Activated CD4-positive, alpha-beta T cell treated with anti-CD3 and anti-CD28 coated beads, Interleukin-2, amount 10 ng/mL, durations not matched to agents 24 days and 14 days (primary cell): ENCODE results near the gene CNDP1. TPM values are rescaled to one million over a fixed set of nuclear protein-coding genes. Genes with fewer than 3 reads are reported as not detected.
"Not testable (repeated sequence)": the region's sequence is repeated elsewhere in the genome, so short reads cannot be mapped to it uniquely, and the experiment has no call there.

Experiments used
- DNase-seq: peaks from one replicate; pipeline ENCODE4 v3.0.0; 2022
- H3K27ac Mint-ChIP-seq: one replicate; pipeline ENCODE4 v1.8.0; 2022; ENCODE audit warnings: mild to moderate bottlenecking, mixed read lengths
- H3K27me3 Mint-ChIP-seq: one replicate; pipeline ENCODE4 v1.8.0; 2022; ENCODE audit warnings: mixed read lengths
- H3K36me3 Mint-ChIP-seq: one replicate; pipeline ENCODE4 v1.8.0; 2022; ENCODE audit warnings: low read depth, mild to moderate bottlenecking, mixed read lengths
- H3K4me1 Mint-ChIP-seq: one replicate; pipeline ENCODE4 v1.8.0; 2021; ENCODE audit warnings: mixed read lengths
- H3K4me3 Mint-ChIP-seq: one replicate; pipeline ENCODE4 v1.8.0; 2022; ENCODE audit warnings: mild to moderate bottlenecking, moderate library complexity, mixed read lengths
- H3K9me3 Mint-ChIP-seq: one replicate; pipeline ENCODE4 v1.8.0; 2021; ENCODE audit warnings: mixed read lengths
- intact Hi-C: fragments of 100-400 bp; cut with micrococcal nuclease; formaldehyde crosslinking; loops from one replicate; pipeline ENCODE4 v1.15.1; 2023
- total RNA-seq: library from RNA; stranded (reverse); gene quantifications from 2 replicates; pipeline ENCODE4 v1.2.3, GENCODE V29; 2022

CNDP1 gene
- total RNA-seq, 1 donor from 2014 or later = not detected

DNA sequence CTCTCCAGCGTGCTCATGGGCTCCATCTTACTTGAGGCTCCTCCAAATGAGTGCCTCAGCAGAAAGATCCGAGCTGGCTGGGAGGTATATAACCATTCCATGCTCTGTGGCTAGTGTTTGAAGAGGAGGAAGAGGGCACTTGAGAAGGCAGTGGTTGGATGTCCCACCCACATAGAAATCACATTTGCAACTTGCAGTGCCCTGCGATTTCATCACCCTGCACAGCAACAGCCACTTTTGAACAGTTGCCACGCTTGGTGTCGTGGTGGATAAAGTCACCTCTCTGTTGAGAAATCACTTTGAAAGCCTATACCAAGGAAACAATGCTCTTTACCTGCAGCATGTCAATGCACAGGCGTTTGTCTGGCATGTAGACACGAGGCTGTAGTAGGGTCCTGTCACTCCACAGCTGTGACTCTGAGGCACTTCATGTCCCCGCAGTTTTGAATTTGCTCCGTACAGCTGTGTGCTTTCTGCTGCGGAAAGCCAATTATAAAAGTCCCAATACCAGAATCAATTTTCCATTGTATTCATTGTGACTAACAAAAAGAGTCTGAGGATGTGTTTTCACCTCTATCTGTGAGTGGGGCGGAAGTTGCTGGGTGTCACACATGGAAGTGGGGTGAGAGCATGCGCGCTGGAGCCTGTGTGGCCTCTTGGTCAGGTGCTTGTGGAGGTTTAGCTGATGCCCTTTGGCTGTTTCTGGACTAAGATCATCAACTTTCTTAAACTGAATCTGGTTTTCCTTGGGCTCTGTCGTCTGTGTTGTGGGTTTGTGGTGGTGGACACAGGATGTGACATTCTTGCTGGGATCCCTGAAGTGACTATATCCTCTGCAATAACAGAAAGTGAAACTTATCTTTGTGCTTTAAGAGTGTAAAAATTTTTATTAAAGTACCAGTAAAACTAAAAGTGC, 35.3 kb upstream of the CNDP1 start:
- Mint-ChIP-seq H3K27ac (peak overlapping the region; percentile 100), H3K9me3 (no peaks in the 10 kb centered on the region), H3K4me3 (peak overlapping the region; percentile 90), H3K27me3 (peaks cover 5% of the 10 kb centered on the region), H3K4me1 (peaks cover 51% of the 10 kb centered on the region), H3K36me3 (peaks cover 46% of the 10 kb centered on the region)
- intact Hi-C loops = loop anchor here (1.0 to 5.0 kb wide), 6 partner anchors 98 to 711 kb away; partner anchors contain the start of genes TIMM21, TSHZ1 and ZNF407
- peak; percentile 94 for DNase-seq

DNA sequence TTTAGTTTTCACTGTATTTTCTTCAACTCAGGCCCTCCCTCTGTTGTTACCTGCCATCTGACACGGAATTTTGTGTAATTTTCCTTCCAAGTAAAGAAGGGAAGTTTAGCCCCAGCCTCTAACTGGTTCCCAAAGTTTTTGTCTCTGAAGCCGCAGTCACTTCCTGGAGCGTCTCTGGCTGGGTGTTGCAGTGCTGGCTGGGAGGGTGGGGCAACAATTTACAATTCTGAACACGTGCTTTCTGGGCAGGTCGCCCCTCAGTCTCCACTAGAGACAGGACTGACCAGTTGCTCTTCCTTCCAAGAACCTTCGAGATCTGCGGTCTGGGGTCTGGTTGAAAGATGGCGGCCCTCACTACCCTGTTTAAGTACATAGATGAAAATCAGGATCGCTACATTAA, 34.7 kb upstream of the CNDP1 start:
- intact Hi-C loops = loop anchor here (1.0 to 5.0 kb wide), 6 partner anchors 98 to 711 kb away; partner anchors contain the start of genes TIMM21, TSHZ1 and ZNF407
- H3K4me1 Mint-ChIP-seq = peaks cover 51% of the 10 kb centered on the region
- H3K36me3 Mint-ChIP-seq = peaks cover 50% of the 10 kb centered on the region
- no peaks in the 10 kb centered on the region for H3K9me3 Mint-ChIP-seq
- H3K27ac Mint-ChIP-seq = peak overlapping the region; percentile 100
- H3K27me3 Mint-ChIP-seq = peaks cover 3% of the 10 kb centered on the region
- peak overlapping the region; percentile 90 for H3K4me3 Mint-ChIP-seq
- DNase-seq = peak; percentile 89

DNA sequence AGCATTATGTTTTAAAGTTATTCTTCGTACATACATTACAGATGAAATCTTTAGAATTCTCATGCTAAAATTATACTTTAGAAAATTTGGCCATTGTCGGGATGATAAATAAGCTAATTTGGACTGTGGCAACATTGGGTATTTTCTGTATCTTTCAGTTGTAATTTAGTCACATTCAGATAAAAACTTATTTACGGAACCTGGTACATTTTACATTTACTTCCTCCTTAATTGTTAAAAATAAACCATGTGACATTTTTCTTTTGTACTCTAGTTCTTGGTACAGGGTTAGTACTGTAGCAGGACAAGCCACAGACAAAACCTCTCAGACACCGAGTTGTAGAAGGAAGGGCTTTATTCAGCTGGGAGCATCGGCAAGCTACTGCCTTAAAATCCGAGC, 33.9 kb upstream of the CNDP1 start:
- Mint-ChIP-seq H3K9me3 (no peaks in the 10 kb centered on the region), H3K4me3 (peak overlapping the region; percentile 90), H3K36me3 (peaks cover 52% of the 10 kb centered on the region), H3K4me1 (peaks cover 51% of the 10 kb centered on the region), H3K27me3 (peaks cover 3% of the 10 kb centered on the region), H3K27ac (peak overlapping the region; percentile 81)
- no peak for DNase-seq
- intact Hi-C loops = no loop called here

DNA sequence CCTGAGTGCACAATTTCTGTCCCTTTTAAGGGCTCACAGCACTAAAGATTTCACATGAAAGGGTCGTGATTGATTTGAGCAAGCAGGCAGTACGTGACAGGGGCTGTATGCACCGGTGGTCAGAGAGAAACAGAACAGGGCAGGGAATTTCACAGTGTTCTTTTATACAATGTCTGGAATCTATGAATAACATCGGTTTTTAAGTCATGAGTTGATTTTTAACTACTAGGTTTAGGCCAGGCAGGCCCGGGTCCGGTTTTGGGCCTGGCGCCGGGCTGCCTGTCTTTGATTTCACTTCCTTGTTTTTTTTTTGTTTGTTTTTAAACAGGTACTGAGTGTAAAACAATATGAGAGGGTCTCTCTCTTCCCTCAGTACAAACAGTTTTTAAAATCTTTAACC, 33.5 kb upstream of the CNDP1 start:
- peak overlapping the region; percentile 81 for H3K27ac Mint-ChIP-seq
- intact Hi-C loops, H3K27me3 Mint-ChIP-seq, H3K9me3 Mint-ChIP-seq, DNase-seq: not testable (repeated sequence)
- H3K4me1 Mint-ChIP-seq = peaks cover 49% of the 10 kb centered on the region
- peaks cover 55% of the 10 kb centered on the region for H3K36me3 Mint-ChIP-seq
- peak overlapping the region; percentile 90 for H3K4me3 Mint-ChIP-seq

DNA sequence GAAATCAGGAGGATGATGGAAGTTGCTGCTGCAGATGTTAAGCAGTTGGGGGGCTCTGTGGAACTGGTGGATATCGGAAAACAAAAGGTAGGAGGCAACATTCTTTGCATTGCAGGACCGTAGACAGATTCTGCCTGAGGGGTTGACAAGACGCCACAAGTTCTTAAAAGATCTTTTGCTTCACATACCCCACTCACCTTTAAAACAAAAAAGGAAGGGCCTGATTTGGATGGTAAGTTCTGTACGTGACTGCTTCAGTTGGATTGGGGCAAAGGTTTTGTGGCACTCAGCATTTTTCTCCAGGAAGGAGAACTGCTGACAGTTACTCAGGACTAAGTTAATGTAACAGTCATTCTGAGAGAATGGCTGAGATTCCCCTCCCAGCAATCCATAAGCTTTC, 32.9 kb upstream of the CNDP1 start:
- Mint-ChIP-seq H3K4me1 (peaks cover 46% of the 10 kb centered on the region), H3K27ac (peak overlapping the region; percentile 21), H3K9me3 (no peaks in the 10 kb centered on the region), H3K27me3 (no peaks in the 10 kb centered on the region), H3K4me3 (peak overlapping the region; percentile 90), H3K36me3 (peaks cover 57% of the 10 kb centered on the region)
- intact Hi-C loops = no loop called here
- no peak for DNase-seq

DNA sequence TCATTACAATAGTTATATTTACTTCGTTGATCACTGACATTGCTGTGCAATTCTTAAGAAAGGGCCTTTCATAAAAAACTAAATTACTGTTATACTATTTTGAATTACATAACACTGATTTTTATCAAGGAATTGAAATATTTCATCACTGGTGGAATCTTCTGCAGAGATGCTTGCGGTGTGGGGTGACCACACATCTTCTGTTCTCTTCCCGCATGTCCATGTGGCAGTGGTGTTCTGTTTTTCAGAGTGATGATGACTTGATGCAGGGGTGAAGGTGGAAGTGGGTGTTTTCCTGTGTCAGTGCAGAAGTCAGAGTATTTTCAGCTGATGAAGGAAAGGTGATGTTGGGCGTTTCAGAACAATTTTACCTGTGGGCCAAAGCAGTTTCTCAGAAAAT, 31.2 kb upstream of the CNDP1 start:
- Mint-ChIP-seq H3K27ac (no peak overlapping the region), H3K27me3 (no peaks in the 10 kb centered on the region), H3K4me3 (no peak overlapping the region), H3K9me3 (no peaks in the 10 kb centered on the region), H3K36me3 (peaks cover 63% of the 10 kb centered on the region), H3K4me1 (peaks cover 41% of the 10 kb centered on the region)
- intact Hi-C loops = no loop called here
- DNase-seq = no peak

DNA sequence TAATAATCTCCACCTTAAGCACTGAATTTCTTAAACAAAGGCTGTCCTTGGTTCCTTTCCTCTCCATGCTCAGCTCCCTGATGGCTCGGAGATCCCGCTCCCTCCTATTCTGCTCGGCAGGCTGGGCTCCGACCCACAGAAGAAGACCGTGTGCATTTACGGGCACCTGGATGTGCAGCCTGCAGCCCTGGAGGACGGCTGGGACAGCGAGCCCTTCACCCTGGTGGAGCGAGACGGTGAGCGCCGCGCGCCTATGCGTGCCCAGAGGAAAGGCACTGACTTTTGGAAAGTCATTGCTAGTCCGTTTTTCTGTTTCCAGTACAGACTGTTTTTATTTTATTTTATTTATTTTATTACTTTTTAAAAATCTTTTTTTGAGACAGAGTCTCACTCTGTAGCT, 28.5 kb upstream of the CNDP1 start:
- no peak overlapping the region for H3K27ac Mint-ChIP-seq
- H3K9me3 Mint-ChIP-seq = no peaks in the 10 kb centered on the region
- H3K36me3 Mint-ChIP-seq = peaks cover 68% of the 10 kb centered on the region
- peaks cover 22% of the 10 kb centered on the region for H3K4me1 Mint-ChIP-seq
- DNase-seq = no peak
- intact Hi-C loops = no loop called here
- H3K27me3 Mint-ChIP-seq = no peaks in the 10 kb centered on the region
- no peak overlapping the region for H3K4me3 Mint-ChIP-seq

DNA sequence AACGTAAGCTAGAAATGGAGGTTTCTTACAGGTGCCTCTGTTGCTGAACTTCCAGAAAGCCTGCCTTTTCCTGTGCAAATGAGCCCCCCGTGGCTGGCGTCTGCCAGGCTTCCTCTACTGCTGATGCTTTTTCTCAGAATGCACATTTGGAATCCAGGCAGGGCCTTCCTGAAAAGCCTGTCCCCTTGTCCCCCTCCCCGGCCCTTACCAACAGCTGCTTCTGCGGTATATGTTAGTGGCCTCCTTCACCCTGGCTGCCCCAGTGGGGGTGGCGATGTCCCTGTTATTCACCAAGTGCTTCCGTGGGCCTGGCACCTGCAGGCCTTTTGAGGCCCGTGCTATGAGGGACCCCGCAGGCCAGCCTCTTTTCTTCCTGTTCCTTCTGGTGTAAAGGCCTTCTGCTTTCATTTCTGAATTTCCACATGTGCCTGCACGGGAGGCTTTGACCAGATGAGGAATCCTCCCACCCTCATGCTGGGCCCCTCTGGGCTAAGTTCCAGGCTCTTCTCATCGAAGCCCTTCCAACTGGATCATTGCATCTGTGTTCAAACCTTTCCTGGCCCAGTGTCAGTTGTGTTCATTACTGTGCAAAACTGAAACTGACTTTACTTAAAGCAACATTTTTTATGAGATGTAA, 27.7 kb upstream of the CNDP1 start:
- no peak overlapping the region for H3K4me3 Mint-ChIP-seq
- DNase-seq = no peak
- intact Hi-C loops = no loop called here
- H3K27ac Mint-ChIP-seq = no peak overlapping the region
- no peaks in the 10 kb centered on the region for H3K27me3 Mint-ChIP-seq
- peaks cover 16% of the 10 kb centered on the region for H3K4me1 Mint-ChIP-seq
- H3K36me3 Mint-ChIP-seq = peaks cover 68% of the 10 kb centered on the region
- no peaks in the 10 kb centered on the region for H3K9me3 Mint-ChIP-seq

DNA sequence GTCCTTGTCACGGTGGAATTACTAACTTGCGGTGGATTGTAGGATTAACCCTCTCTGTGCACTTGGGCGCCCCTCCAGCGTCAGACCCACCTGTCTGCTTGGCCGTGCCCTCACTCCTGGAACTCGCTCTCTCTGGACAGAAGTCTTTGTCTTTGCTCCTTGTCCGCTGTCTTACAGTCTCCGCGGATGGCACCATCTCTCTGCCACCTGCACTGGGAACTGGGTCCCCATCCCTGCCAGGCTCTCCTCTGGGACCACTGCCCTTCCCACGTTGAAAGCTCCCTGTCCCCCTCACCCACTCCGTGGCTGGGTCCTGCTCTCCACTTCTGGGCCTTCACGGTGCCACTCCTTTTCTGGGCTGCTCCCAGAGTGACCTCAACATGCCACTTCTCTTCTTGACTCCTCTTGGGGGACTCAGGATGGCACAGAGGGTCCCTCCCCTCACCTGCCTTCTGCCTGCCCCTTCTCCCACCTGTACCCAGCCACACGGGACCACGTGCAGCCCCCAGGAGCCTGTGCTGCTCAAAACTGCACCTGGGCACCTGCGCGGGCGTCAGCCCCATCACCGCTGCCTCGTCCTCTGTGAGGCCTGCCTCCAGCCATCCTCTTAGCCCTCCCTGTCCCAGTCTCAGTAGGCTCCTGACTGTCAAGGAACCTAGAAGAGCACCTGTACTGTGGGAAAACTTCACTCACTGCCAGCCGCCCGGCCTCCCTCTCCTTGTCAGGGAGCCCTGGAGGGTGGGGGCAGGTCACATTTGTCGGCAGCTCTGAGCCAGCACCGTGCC, 27.0 kb upstream of the CNDP1 start:
- Mint-ChIP-seq H3K36me3 (peaks cover 68% of the 10 kb centered on the region), H3K9me3 (no peaks in the 10 kb centered on the region), H3K27me3 (no peaks in the 10 kb centered on the region), H3K4me1 (peaks cover 14% of the 10 kb centered on the region), H3K4me3 (no peak overlapping the region), H3K27ac (peak overlapping the region; percentile 37)
- intact Hi-C loops = no loop called here
- DNase-seq = no peak

DNA sequence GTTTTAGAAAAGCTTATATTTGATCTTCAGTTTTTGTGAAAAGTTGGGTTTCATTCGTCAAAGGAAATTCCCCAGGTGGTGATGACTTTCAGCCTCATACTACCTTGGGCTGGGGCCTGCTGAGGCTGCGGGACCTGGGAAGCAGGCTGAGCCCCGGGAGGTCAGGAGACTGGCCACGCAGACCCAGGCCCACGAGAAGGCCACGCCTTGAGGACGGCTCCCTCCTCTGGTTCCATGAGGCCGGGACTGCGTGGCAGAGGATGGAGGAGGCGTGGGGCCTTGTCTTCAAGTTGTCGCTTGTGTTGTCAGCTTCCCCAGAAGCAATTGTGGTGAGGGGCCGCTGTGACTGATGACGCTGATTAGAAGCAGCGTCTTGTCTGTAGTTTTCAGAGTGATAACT, 26.4 kb upstream of the CNDP1 start:
- Mint-ChIP-seq H3K27ac (no peak overlapping the region), H3K36me3 (peaks cover 69% of the 10 kb centered on the region), H3K9me3 (no peaks in the 10 kb centered on the region), H3K27me3 (no peaks in the 10 kb centered on the region), H3K4me1 (peaks cover 14% of the 10 kb centered on the region), H3K4me3 (no peak overlapping the region)
- no peak for DNase-seq
- intact Hi-C loops = no loop called here

DNA sequence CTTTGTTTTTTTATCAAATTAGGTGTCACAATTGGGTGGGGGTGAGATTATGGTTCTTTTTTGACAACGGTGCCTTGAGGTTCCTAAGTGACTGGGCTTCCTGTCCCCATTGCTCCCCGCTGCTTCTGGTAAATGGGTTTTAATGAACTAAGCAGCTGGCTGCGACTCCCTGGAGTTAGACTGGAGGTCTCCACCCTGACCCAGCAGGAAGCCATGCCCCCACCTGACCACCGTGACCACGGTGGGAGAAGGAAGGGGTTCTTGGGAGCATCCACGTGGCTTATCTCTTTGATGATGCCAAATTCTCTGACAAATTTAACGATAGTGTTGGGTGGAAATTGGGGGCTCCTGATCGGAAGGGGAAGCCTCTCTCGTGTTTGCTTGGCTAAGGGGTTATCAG, 25.9 kb upstream of the CNDP1 start:
- H3K4me1 Mint-ChIP-seq = peaks cover 10% of the 10 kb centered on the region
- no peak overlapping the region for H3K4me3 Mint-ChIP-seq
- peaks cover 66% of the 10 kb centered on the region for H3K36me3 Mint-ChIP-seq
- intact Hi-C loops = no loop called here
- no peak overlapping the region for H3K27ac Mint-ChIP-seq
- no peaks in the 10 kb centered on the region for H3K27me3 Mint-ChIP-seq
- H3K9me3 Mint-ChIP-seq = no peaks in the 10 kb centered on the region
- DNase-seq = no peak

DNA sequence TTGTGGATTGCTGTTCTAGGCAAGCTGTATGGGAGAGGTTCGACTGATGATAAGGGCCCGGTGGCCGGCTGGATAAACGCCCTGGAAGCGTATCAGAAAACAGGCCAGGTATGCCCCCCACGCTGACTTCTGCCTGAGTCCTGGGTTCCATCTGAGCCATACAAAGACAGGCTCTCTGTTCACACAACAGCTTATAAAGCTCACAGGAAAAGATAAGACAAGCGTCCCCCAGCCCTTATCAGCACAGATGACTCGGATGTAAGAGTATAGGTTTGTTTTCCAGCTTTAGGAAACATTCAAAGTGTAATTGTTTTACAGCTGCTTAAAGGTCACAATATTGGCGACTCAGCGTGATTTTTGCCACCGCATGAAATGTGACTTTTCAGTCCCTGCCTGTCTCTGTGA, 25.5 kb upstream of the CNDP1 start:
- Mint-ChIP-seq H3K4me1 (peaks cover 10% of the 10 kb centered on the region), H3K27ac (no peak overlapping the region), H3K36me3 (peaks cover 66% of the 10 kb centered on the region), H3K9me3 (no peaks in the 10 kb centered on the region), H3K4me3 (no peak overlapping the region), H3K27me3 (no peaks in the 10 kb centered on the region)
- no peak for DNase-seq
- intact Hi-C loops = no loop called here

DNA sequence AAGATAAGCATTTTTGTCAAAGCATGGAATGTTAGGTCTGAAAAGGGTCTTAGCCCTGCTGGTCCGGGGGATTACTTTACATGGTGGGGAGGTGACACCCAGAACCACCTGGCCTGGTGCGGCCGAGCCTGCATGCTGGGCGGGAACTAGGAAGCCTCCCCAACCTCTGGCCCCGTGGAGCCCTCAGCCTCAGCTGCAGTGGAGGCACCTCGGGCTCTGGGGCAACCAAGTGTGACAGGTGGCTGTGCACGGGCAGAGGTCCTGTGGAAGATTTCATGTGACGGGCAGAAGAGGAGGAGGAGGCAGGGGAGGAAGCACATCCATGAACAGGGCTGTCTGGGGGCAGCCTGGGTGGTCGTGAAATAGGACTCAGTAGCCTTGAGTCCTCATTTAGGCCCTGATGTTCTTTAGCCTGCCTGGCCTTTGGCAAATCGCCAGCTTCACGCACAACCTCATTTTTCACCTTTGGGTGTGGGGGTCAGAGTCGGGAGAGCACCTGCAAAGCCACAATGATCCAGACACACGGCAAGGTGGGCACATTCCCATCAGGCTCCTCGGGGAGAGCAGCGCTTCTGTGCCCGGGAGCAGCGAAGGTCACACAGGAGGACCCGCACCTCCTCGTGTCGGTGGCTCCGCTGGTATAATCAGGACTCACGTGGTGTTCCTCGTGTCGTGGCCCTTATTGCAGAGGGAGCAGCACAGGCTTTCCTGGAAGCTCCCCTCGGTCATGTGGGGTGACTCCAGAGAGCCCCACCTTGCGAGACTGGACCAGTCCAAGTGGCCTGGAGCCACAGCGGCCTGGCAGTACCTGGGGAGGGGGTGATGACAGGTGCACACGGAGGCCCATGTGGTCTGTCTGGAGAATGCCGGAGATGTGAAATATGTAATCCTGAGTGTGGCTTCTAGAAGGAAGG, 24.2 kb upstream of the CNDP1 start:
- no peak overlapping the region for H3K27ac Mint-ChIP-seq
- H3K36me3 Mint-ChIP-seq = peaks cover 67% of the 10 kb centered on the region
- intact Hi-C loops = no loop called here
- no peaks in the 10 kb centered on the region for H3K9me3 Mint-ChIP-seq
- H3K27me3 Mint-ChIP-seq = no peaks in the 10 kb centered on the region
- no peak for DNase-seq
- peaks cover 10% of the 10 kb centered on the region for H3K4me1 Mint-ChIP-seq
- H3K4me3 Mint-ChIP-seq = no peak overlapping the region
